Natural killer cell (primary cell): ENCODE results near the gene PTBP2. TPM values are rescaled to one million over a fixed set of nuclear protein-coding genes. Genes with fewer than 3 reads are reported as not detected.

Experiments used
- ATAC-seq, 3 donors: fragments of 150-1000 bp in 2 of 3; fragments of 200-7000 bp in 1 of 3; cut with Tn5 transposase; 1 replicate in 1 of 3; 2 replicates in 2 of 3; pipeline ENCODE4 v1.10.0; 2021; ENCODE audit warnings: mild to moderate bottlenecking in 2 of 3, moderate library complexity in 2 of 3
- DNase-seq, 2 donors: peaks; one replicate each; pipeline versions ENCODE4 v3.0.0 to v3.0.0-alpha.2; 2013 to 2021; ENCODE audit warnings: mixed read lengths in 1 of 2
- H3K27ac ChIP-seq: one replicate; pipeline ENCODE4 v1.5.1; 2013; ENCODE audit warnings: mild to moderate bottlenecking, low read length
- H3K27me3 ChIP-seq: one replicate; pipeline ENCODE4 v1.6.1; 2013; ENCODE audit warnings: low read length; ENCODE audit not compliant: control insufficient read depth, insufficient read depth
- H3K36me3 ChIP-seq: one replicate; pipeline ENCODE4 v1.6.1; 2013; ENCODE audit warnings: low read length; ENCODE audit not compliant: control insufficient read depth, insufficient read depth
- H3K4me1 ChIP-seq: one replicate; pipeline ENCODE4 v1.6.1; 2013; ENCODE audit warnings: low read length; ENCODE audit not compliant: control insufficient read depth, insufficient read depth
- H3K4me3 ChIP-seq: one replicate; pipeline ENCODE4 v1.5.1; 2013; ENCODE audit warnings: low read length
- H3K9me3 ChIP-seq: one replicate; pipeline ENCODE4 v1.6.1; 2013; ENCODE audit warnings: low read length; ENCODE audit not compliant: control insufficient read depth, insufficient read depth
- H3K27ac Mint-ChIP-seq, 2 donors: one replicate each; pipeline ENCODE4 v1.8.0; 2022; ENCODE audit warnings: mild to moderate bottlenecking in 2 of 2, mixed read lengths in 2 of 2, moderate library complexity in 1 of 2
- H3K27me3 Mint-ChIP-seq, 2 donors: one replicate each; pipeline ENCODE4 v1.8.0; 2022; ENCODE audit warnings: low read depth in 2 of 2, mixed read lengths in 2 of 2
- H3K36me3 Mint-ChIP-seq: one replicate; pipeline ENCODE4 v1.8.0; 2022; ENCODE audit warnings: mixed read lengths
- H3K4me1 Mint-ChIP-seq, 2 donors: one replicate each; pipeline ENCODE4 v1.8.0; 2022; ENCODE audit warnings: mixed read lengths in 2 of 2
- H3K4me3 Mint-ChIP-seq: one replicate; pipeline ENCODE4 v1.8.0; 2022; ENCODE audit warnings: mild to moderate bottlenecking, moderate library complexity, mixed read lengths
- H3K9me3 Mint-ChIP-seq, 2 donors: one replicate each; pipeline ENCODE4 v1.8.0; 2022; ENCODE audit warnings: mixed read lengths in 2 of 2
- CTCF ChIP-seq: fragments of 200-600 bp; IDR thresholded peaks from one replicate; pipeline ENCODE4 v1.8.0; 2022; ENCODE audit warnings: antibody characterized with exemption
- WGBS: methylation state at CpG from one replicate; pipeline ENCODE4 v1.1.7; 2013; ENCODE audit warnings: missing lambda C conversion rate; ENCODE audit not compliant: insufficient coverage; 5-methylcytosine and 5-hydroxymethylcytosine counted together
- intact Hi-C: fragments of 100-400 bp; cut with micrococcal nuclease; formaldehyde crosslinking; loops from one replicate; pipeline ENCODE4 v1.14.2; 2022
- total RNA-seq, 4 donors: library from RNA; stranded (reverse); fragments of 120-200 nt in 1 of 4; gene quantifications; one replicate each; pipeline versions ENCODE4 v1.2.3 to v1.2.4, GENCODE V29; 2013 to 2022

PTBP2 gene
- total RNA-seq, 3 donors from 2014 or later (not counting 1 experiment from before 2014, with no cell fraction given) = 29.1 to 33.2 (median 33.1) TPM

- TF ChIP-seq CTCF = no peak
- peak overlapping the region; percentile 85 for H3K4me3 ChIP-seq
- Mint-ChIP-seq H3K4me1 (peaks cover 19 to 26% of the 10 kb centered on the region in 2 donors), H3K27ac (peak overlapping the region; percentile 89 to 91), H3K27me3 (peaks cover 4 to 14% of the 10 kb centered on the region in 2 donors), H3K4me3 (peak overlapping the region; percentile 98), H3K36me3 (no peaks in the 10 kb centered on the region), H3K9me3 (no peaks in the 10 kb centered on the region)
- WGBS = 19% methylated on average over 6 of the region's 6 CpGs
- DNase-seq (no peak), ATAC-seq (peak in 1 of 3 donors; percentile 1)
- H3K27ac ChIP-seq = no peak overlapping the region
- H3K4me1 ChIP-seq = peaks cover 5% of the 10 kb centered on the region
- peaks cover 2% of the 10 kb centered on the region for H3K27me3 ChIP-seq
- intact Hi-C loops = no loop called here
- no peaks in the 10 kb centered on the region for H3K36me3 ChIP-seq
- no peaks in the 10 kb centered on the region for H3K9me3 ChIP-seq
Measured at GRCh38 chr1:96721053-96721415, 550 bp upstream of the PTBP2 start.

GRCh38 chr1:96722161-96722922 lies 758 bp downstream of the PTBP2 start:
- Histone ChIP-seq H3K4me1 (peaks cover 5% of the 10 kb centered on the region), H3K36me3 (no peaks in the 10 kb centered on the region), H3K27ac (peak overlapping the region; percentile 82), H3K27me3 (no peaks in the 10 kb centered on the region), H3K9me3 (no peaks in the 10 kb centered on the region), H3K4me3 (peak overlapping the region; percentile 85)
- Mint-ChIP-seq H3K4me1 (peaks cover 25 to 33% of the 10 kb centered on the region in 2 donors), H3K9me3 (no peaks in the 10 kb centered on the region), H3K36me3 (no peaks in the 10 kb centered on the region), H3K4me3 (peak overlapping the region; percentile 98), H3K27ac (peak overlapping the region; percentile 89 to 91), H3K27me3 (peaks cover 0 to 7% of the 10 kb centered on the region in 2 donors)
- ATAC-seq = peak; percentile 53 to 63 (median 54)
- DNase-seq = peak in 1 of 2 donors; percentile 49
- intact Hi-C loops = no loop called here
- no peak for TF ChIP-seq CTCF
- under 1% methylated on average over 28 of the region's 29 CpGs for WGBS

DNA sequence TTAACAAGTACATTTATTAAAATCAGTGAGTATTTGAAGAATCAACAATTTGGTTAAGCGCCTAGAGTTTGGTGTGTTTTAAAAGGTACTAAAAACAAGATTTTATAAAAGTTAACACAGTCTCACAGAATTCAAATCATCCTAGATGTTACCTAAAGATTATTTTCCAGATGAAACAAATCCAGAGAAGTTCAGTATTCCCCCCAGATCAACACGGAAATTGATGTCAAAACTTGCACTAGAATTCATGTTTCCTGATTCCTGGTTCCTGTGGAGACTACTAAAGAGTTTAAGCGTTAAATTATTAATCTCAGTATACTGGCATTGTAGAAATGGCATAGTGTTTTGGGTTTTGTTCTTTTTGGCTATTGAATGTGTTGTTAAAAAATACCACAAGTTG lies 1.4 kb downstream of the PTBP2 start:
- intact Hi-C loops = no loop called here
- Histone ChIP-seq H3K4me3 (peak overlapping the region; percentile 85), H3K4me1 (peaks cover 5% of the 10 kb centered on the region), H3K36me3 (no peaks in the 10 kb centered on the region), H3K9me3 (no peaks in the 10 kb centered on the region), H3K27me3 (no peaks in the 10 kb centered on the region), H3K27ac (no peak overlapping the region)
- H3K4me3 Mint-ChIP-seq = peak overlapping the region; percentile 98
- H3K36me3 Mint-ChIP-seq = no peaks in the 10 kb centered on the region
- H3K27ac Mint-ChIP-seq = peak overlapping the region; percentile 89 to 91
- DNase-seq (no peak), ATAC-seq (no peak)
- H3K9me3 Mint-ChIP-seq = no peaks in the 10 kb centered on the region
- no peak for TF ChIP-seq CTCF
- WGBS = 32% methylated on average over 2 of the region's 3 CpGs
- H3K4me1 Mint-ChIP-seq = peaks cover 30 to 37% of the 10 kb centered on the region in 2 donors
- H3K27me3 Mint-ChIP-seq = peaks cover 0 to 3% of the 10 kb centered on the region in 2 donors
